ENCODE data around the gene AANAT. TPM values are rescaled to one million over a fixed set of nuclear protein-coding genes. Genes with fewer than 3 reads are reported as not detected.
"Not testable (repeated sequence)": the region's sequence is repeated elsewhere in the genome, so short reads cannot be mapped to it uniquely, and the experiment has no call there.

Gene AANAT
- total and polyA plus RNA-seq, 7 experiments from 2014 or later, result not detected

DNA sequence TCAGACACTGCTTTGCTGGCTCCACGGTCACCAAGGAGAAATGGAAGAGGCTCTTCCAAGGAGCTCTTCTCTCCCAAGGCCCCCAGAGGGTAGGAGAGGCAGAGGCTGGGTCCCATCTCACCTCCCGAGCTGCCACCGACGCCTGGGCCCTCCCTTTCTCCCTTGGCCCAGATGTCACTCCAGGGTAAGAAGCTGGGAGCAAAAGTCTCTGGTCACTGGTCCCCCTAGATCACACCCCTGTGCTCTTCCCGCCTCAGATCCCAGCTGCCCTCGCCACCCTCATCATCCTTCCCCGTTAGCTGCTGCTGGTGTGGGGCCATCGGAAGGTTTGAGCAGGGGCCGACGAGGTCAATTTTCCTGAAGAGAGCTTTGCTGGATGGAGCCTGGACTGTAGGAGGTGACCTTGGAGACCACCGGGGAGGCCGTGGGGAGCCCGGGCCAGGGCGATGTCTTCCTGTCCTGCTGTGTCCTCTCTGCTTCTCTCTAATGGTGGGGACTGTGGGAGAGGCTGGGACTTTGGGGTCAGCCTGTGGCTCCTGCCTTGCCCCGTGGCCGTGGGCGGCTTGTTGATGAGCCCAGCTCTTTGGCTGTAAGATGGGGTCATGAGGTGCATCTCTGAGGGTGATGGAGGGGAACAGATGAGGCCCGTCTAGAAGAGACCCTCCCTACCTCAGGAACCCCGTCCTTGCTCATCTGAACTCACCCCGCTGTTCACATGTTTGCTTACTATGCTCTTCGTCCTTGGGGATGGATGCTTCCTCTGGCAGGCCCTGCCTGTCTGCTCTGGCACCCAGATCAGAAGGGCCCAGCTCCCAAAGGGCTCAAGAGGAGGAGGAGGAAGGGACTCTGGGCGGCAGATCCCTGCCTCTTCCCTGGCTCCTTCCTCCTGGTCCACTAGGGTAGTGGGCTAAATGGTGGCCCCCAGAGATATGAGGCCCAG is 45.2 kb downstream of the AANAT start:
- Histone ChIP-seq H3K9me3 (ENCODE audit: control insufficient read depth in 2 of 3, low read length in 3 of 3) (no peaks in the 10 kb centered on the region), H3K4me1 (ENCODE audit: control insufficient read depth in 2 of 2, insufficient read depth in 2 of 2, low read length in 2 of 2) (peaks cover 32 to 51% of the 10 kb centered on the region in 2 donors), H3K27me3 (ENCODE audit: control insufficient read depth in 2 of 2, insufficient read depth in 2 of 2, low read length in 2 of 2) (no peaks in the 10 kb centered on the region), H3K4me3 (ENCODE audit: low read length) (no peak overlapping the region), H3K36me3 (ENCODE audit: control insufficient read depth in 2 of 3, insufficient read depth in 3 of 3, low read length in 3 of 3) (no peaks in the 10 kb centered on the region), H3K27ac (ENCODE audit: low read depth, low read length) (peak overlapping the region; percentile 28)
- Mint-ChIP-seq H3K27me3 (peaks cover 0 to 16% (median 0%) of the 10 kb centered on the region in 5 donors), H3K4me1 (peaks cover 25 to 55% (median 30%) of the 10 kb centered on the region in 7 donors), H3K36me3 (peaks cover 0 to 7% (median 0%) of the 10 kb centered on the region in 5 donors), H3K4me3 (peak overlapping the region in 3 of 10 donors; percentile 5 to 51 (median 39)), H3K27ac (peak overlapping the region; percentile 84 to 100 (median 96)), H3K9me3 (peaks cover 0 to 4% (median 0%) of the 10 kb centered on the region in 11 donors)
- DNase-seq (no peak), ATAC-seq (no peak)
- ChIA-PET POLR2A (interaction anchor here (0.6 to 3.8 kb wide), 6 partner anchors 11 to 188 kb away, joined by 3 to 21 read pairs (median 3); partner anchors contain the start of gene RHBDF2), CTCF (interaction anchor here (0.7 to 1.8 kb wide), 4 partner anchors 10 to 114 kb away, joined by 3 to 5 read pairs (median 4); partner anchors contain the start of gene AANAT)
- intact Hi-C loops (cut with micrococcal nuclease), result no loop called here

DNA sequence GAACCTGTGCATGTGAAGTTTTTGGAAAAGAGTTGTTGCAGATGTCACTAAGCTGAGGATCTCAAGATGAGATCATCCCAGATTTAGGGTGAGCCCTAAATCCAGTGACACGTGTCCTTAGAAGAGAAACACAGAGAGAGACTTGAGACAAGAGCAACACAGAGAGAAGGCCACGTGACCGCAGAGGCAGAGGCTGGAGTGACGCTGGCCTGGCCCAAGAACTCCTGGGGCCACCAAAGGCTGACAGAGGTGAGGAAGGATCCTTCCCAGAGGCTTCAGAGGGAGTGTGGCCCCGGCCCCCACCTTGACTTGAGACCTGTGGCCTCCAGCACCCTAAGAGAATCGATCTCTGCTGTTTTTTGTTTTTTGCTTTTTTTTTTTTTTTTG is 45.9 kb downstream of the AANAT start:
- peaks cover 0 to 7% (median 0%) of the 10 kb centered on the region in 5 donors for H3K36me3 Mint-ChIP-seq
- ATAC-seq, result no peak
- H3K27ac Mint-ChIP-seq, result peak overlapping the region; percentile 84 to 100 (median 96)
- H3K4me3 ChIP-seq (ENCODE audit: low read length), result no peak overlapping the region
- H3K9me3 ChIP-seq (ENCODE audit: control insufficient read depth in 2 of 3, low read length in 3 of 3), result no peaks in the 10 kb centered on the region
- H3K9me3 Mint-ChIP-seq, result peaks cover 0 to 3% (median 0%) of the 10 kb centered on the region in 11 donors
- peak overlapping the region; percentile 28 for H3K27ac ChIP-seq (ENCODE audit: low read depth, low read length)
- peaks cover 36 to 57% of the 10 kb centered on the region in 2 donors for H3K4me1 ChIP-seq (ENCODE audit: control insufficient read depth in 2 of 2, insufficient read depth in 2 of 2, low read length in 2 of 2)
- ChIA-PET CTCF (interaction anchor here (0.6 to 2.5 kb wide), 3 partner anchors 10 to 269 kb away, joined by 4 to 10 read pairs (median 7); no protein-coding TSS in a partner anchor), POLR2A (interaction anchor here (0.6 to 3.8 kb wide), 6 partner anchors 11 to 1735 kb away, joined by 3 to 21 read pairs (median 3); partner anchors contain the start of gene RHBDF2)
- H3K36me3 ChIP-seq (ENCODE audit: control insufficient read depth in 2 of 3, insufficient read depth in 3 of 3, low read length in 3 of 3), result no peaks in the 10 kb centered on the region
- intact Hi-C loops (cut with micrococcal nuclease), result no loop called here
- peaks cover 25 to 59% (median 35%) of the 10 kb centered on the region in 7 donors for H3K4me1 Mint-ChIP-seq
- H3K27me3 ChIP-seq (ENCODE audit: control insufficient read depth in 2 of 2, insufficient read depth in 2 of 2, low read length in 2 of 2), result no peaks in the 10 kb centered on the region
- H3K27me3 Mint-ChIP-seq, result peaks cover 0 to 10% (median 0%) of the 10 kb centered on the region in 5 donors
- H3K4me3 Mint-ChIP-seq, result peak overlapping the region in 4 of 10 donors; percentile 5 to 51 (median 12)
- no peak for DNase-seq

DNA sequence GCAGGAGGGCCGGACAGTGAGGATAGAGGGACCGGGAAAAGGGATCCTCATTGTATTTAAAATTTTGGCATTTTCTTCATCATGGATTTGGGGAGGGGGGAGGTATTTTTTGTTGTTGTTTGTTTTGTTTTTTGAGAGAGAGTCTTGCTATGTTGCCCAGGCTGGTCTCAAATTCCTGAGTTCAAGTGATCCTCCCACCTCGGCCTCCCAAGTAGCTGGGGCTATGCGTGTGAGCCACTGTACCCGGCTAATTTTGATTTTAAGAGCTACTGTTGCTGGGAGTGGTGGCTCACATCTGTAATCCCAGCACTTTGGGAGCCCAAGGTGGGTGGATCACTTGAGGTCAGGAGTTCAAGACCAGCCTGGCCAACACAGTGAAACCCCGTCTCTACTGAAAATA is 47.0 kb downstream of the AANAT start:
- H3K27me3 ChIP-seq (ENCODE audit: control insufficient read depth in 2 of 2, insufficient read depth in 2 of 2, low read length in 2 of 2); H3K27me3 Mint-ChIP-seq; H3K4me3 ChIP-seq (ENCODE audit: low read length); intact Hi-C loops (cut with micrococcal nuclease); H3K36me3 Mint-ChIP-seq; ATAC-seq; H3K36me3 ChIP-seq (ENCODE audit: control insufficient read depth in 2 of 3, insufficient read depth in 3 of 3, low read length in 3 of 3); DNase-seq; H3K9me3 Mint-ChIP-seq; H3K9me3 ChIP-seq (ENCODE audit: control insufficient read depth in 2 of 3, low read length in 3 of 3): not testable (repeated sequence)
- peak overlapping the region in 7 of 10 donors; percentile 28 to 85 (median 56) for H3K4me3 Mint-ChIP-seq
- CTCF ChIA-PET, result interaction anchor here (0.6 to 2.5 kb wide), 4 partner anchors 9 to 547 kb away, joined by 3 to 10 read pairs (median 8); partner anchors contain the start of gene RHBDF2
- H3K4me1 ChIP-seq (ENCODE audit: control insufficient read depth in 2 of 2, insufficient read depth in 2 of 2, low read length in 2 of 2), result peaks cover 36 to 58% of the 10 kb centered on the region in 2 donors
- POLR2A ChIA-PET, result interaction anchor here (0.7 to 2.9 kb wide), 11 partner anchors 8 to 221 kb away, joined by 3 to 18 read pairs (median 4); partner anchors contain the start of gene RHBDF2
- H3K27ac ChIP-seq (ENCODE audit: low read depth, low read length), result peak overlapping the region; percentile 96
- H3K4me1 Mint-ChIP-seq, result peaks cover 25 to 65% (median 37%) of the 10 kb centered on the region in 7 donors
- peak overlapping the region; percentile 95 to 100 (median 99) for H3K27ac Mint-ChIP-seq

DNA sequence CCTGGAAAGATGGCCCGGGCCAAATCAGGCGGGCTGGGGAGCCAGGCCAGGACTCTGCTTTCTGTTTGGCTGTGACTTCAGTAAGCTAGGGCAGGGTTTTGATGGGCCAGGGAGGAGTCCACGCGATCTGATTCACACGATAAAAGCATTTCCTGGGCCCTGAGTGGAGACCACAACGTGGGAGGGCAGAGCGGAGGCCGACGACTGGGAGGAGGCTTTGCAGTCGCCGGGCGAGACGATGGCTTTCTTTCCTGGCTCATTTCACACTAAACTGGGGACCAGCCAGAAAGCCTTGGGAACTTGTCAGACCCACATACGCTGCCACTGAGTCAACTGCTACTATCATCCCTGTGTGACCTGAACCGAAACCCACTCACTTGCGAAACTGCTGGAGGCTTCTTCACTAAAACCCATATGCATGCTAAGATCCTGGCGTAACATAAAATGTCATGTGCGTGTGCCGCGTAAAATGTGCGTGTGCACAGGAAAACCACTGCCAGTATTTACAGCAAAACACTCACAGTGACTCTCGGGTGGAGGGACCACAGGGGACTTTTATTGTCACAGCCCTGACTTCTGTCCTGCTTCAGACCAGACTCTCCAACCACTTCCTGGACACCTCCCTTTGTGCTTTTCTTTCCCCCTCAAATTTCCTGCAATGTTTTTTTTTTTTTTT is 48.0 kb downstream of the AANAT start:
- Histone ChIP-seq H3K9me3 (ENCODE audit: control insufficient read depth in 2 of 3, low read length in 3 of 3) (no peaks in the 10 kb centered on the region), H3K27ac (ENCODE audit: low read depth, low read length) (peak overlapping the region; percentile 96), H3K4me3 (ENCODE audit: low read length) (peak overlapping the region; percentile 12), H3K36me3 (ENCODE audit: control insufficient read depth in 2 of 3, insufficient read depth in 3 of 3, low read length in 3 of 3) (no peaks in the 10 kb centered on the region), H3K4me1 (ENCODE audit: control insufficient read depth in 2 of 2, insufficient read depth in 2 of 2, low read length in 2 of 2) (peaks cover 36 to 58% of the 10 kb centered on the region in 2 donors), H3K27me3 (ENCODE audit: control insufficient read depth in 2 of 2, insufficient read depth in 2 of 2, low read length in 2 of 2) (no peaks in the 10 kb centered on the region)
- CTCF ChIA-PET, result interaction anchor here (1.2 to 2.5 kb wide), 3 partner anchors 8 to 109 kb away, joined by 5 to 10 read pairs (median 6); no protein-coding TSS in a partner anchor
- peaks cover 25 to 67% (median 37%) of the 10 kb centered on the region in 7 donors for H3K4me1 Mint-ChIP-seq
- H3K27me3 Mint-ChIP-seq, result peaks cover 0 to 5% (median 0%) of the 10 kb centered on the region in 5 donors
- peak overlapping the region; percentile 95 to 100 (median 99) for H3K27ac Mint-ChIP-seq
- peak; percentile 90 for ATAC-seq
- peaks cover 0 to 5% (median 0%) of the 10 kb centered on the region in 11 donors for H3K9me3 Mint-ChIP-seq
- intact Hi-C loops (cut with micrococcal nuclease), result loop anchor here (1.0 to 5.0 kb wide), 10 partner anchors 9 to 731 kb away; partner anchors contain the start of genes JMJD6 (in 1 of the 2), METTL23 (in 1 of the 2), MFSD11 (in 1 of the 2) and SRSF2 (in 1 of the 2)
- POLR2A ChIA-PET, result interaction anchor here (0.5 to 2.9 kb wide), 17 partner anchors 10 to 443 kb away, joined by 3 to 18 read pairs (median 4); partner anchors contain the start of genes PRCD, RHBDF2, SRP68 and UBE2O
- H3K36me3 Mint-ChIP-seq, result peaks cover 0 to 7% (median 0%) of the 10 kb centered on the region in 5 donors
- H3K4me3 Mint-ChIP-seq, result peak overlapping the region; percentile 75 to 89 (median 82)
- peak; percentile 62 to 94 (median 90) for DNase-seq

DNA sequence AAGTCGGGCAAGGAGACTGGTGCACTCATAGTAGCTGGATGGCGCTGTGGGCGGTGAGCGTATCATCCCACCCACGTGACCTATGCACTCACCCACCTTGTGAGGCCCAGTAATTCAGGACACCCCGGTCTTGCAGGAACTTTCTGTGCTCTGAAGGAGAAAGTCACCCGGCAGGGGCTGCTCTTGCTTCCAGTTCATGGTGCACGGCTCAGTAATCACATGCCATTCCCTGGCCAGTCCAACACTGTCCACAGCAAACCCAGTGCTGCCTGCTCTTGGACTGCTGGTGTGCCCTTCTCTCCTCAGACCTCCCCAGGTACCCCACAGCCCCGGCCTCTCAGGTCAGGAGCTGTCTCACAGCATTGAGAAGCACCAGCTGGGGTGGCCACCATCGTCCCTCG is 50.2 kb downstream of the AANAT start:
- H3K4me1 Mint-ChIP-seq, result peaks cover 21 to 54% (median 37%) of the 10 kb centered on the region in 7 donors
- intact Hi-C loops (cut with micrococcal nuclease), result loop anchor here (5.0 kb wide), 3 partner anchors 65 to 220 kb away; partner anchors contain the start of genes MFSD11 (in 1 of the 2), SRSF2 (in 1 of the 2) and UBE2O (in 1 of the 2)
- peaks cover 36 to 43% of the 10 kb centered on the region in 2 donors for H3K4me1 ChIP-seq (ENCODE audit: control insufficient read depth in 2 of 2, insufficient read depth in 2 of 2, low read length in 2 of 2)
- CTCF ChIA-PET, result interaction anchor here (0.6 to 1.4 kb wide), 4 partner anchors 10 to 196 kb away, joined by 3 to 5 read pairs (median 4); no protein-coding TSS in a partner anchor
- H3K36me3 ChIP-seq (ENCODE audit: control insufficient read depth in 2 of 3, insufficient read depth in 3 of 3, low read length in 3 of 3), result no peaks in the 10 kb centered on the region
- DNase-seq, result no peak
- POLR2A ChIA-PET, result interaction anchor here (0.6 to 2.4 kb wide), 4 partner anchors 11 to 110 kb away, joined by 4 to 10 read pairs (median 6); partner anchors contain the start of gene RHBDF2
- peaks cover 0 to 3% (median 0%) of the 10 kb centered on the region in 5 donors for H3K36me3 Mint-ChIP-seq
- no peaks in the 10 kb centered on the region for H3K27me3 ChIP-seq (ENCODE audit: control insufficient read depth in 2 of 2, insufficient read depth in 2 of 2, low read length in 2 of 2)
- peak overlapping the region; percentile 43 to 100 (median 81) for H3K27ac Mint-ChIP-seq
- H3K4me3 ChIP-seq (ENCODE audit: low read length), result no peak overlapping the region
- ATAC-seq, result no peak
- H3K27me3 Mint-ChIP-seq, result peaks cover 0 to 7% (median 0%) of the 10 kb centered on the region in 5 donors
- H3K27ac ChIP-seq (ENCODE audit: low read depth, low read length), result peak overlapping the region; percentile 96
- peak overlapping the region in 2 of 10 donors; percentile 14 to 40 for H3K4me3 Mint-ChIP-seq
- H3K9me3 ChIP-seq (ENCODE audit: control insufficient read depth in 2 of 3, low read length in 3 of 3), result no peaks in the 10 kb centered on the region
- peaks cover 0 to 5% (median 0%) of the 10 kb centered on the region in 11 donors for H3K9me3 Mint-ChIP-seq

Data from naive thymus-derived CD4-positive, alpha-beta T cell (primary cell).